Measurements from ENCODE around the gene NSUN5. TPM values are rescaled to one million over a fixed set of nuclear protein-coding genes. Genes with fewer than 3 reads are reported as not detected.

The NSUN5 gene
- total and polyA plus RNA-seq, 8 donors, result 14.5 to 26.0 (median 17.5) TPM

DNA sequence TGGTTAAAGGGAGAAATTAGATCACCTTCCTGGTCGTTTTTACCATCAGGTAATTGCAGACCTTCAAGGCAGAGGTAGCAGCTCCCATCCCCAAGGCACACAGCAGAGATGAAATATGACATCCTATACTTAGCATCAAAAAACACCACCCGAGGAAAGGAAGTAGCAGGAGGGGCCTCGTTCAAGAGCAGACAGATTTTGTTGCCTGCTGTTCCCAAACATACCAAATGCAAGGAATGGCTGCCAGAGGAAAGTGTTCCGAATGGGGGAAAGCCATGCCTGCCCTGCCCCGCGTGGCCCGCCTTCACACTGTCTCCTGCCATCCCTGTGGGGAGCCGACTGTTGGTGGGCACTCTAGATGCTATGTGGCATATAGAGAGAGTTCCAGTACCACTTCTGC is 37.3 kb upstream of the NSUN5 start:
- intact Hi-C loops (cut with DNase I), result loop anchor here in 1 of 2 donors (10.0 kb wide), 1 partner anchor 99 kb away; no protein-coding TSS in a partner anchor
- no peak for DNase-seq
- Histone ChIP-seq H3K4me1 (no peaks in the 10 kb centered on the region), H3K4me3 (no peak overlapping the region), H3K27me3 (peaks cover 0 to 7% of the 10 kb centered on the region in 2 donors), H3K9me3 (no peaks in the 10 kb centered on the region), H3K36me3 (no peaks in the 10 kb centered on the region), H3K27ac (no peak overlapping the region)
- TF ChIP-seq, protein P1, sequence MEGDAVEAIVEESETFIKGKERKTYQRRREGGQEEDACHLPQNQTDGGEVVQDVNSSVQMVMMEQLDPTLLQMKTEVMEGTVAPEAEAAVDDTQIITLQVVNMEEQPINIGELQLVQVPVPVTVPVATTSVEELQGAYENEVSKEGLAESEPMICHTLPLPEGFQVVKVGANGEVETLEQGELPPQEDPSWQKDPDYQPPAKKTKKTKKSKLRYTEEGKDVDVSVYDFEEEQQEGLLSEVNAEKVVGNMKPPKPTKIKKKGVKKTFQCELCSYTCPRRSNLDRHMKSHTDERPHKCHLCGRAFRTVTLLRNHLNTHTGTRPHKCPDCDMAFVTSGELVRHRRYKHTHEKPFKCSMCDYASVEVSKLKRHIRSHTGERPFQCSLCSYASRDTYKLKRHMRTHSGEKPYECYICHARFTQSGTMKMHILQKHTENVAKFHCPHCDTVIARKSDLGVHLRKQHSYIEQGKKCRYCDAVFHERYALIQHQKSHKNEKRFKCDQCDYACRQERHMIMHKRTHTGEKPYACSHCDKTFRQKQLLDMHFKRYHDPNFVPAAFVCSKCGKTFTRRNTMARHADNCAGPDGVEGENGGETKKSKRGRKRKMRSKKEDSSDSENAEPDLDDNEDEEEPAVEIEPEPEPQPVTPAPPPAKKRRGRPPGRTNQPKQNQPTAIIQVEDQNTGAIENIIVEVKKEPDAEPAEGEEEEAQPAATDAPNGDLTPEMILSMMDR (IDR thresholded peaks at IDR 0.05), result no peak
- no peak for ATAC-seq

DNA sequence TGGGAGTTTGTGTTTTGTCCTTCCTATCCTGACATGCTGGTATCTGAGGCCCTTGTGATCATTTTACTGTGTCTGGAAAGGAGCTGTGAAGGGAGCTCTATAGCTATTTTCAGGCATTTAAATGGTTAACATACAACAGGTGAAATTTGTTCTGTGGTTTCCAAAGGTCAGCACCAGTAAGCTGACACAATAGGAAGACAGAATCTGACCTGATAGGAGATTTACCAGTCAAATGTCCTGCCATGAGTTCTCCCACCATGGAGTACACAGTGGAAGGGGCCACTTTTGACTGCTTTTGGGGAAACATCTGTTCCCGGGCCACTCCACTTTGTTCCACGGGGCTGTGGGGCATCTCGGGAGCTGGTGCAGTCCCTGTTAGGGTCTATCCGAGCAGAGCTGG is 36.9 kb upstream of the NSUN5 start:
- intact Hi-C loops (cut with DNase I), result loop anchor here in 1 of 2 donors (10.0 kb wide), 1 partner anchor 99 kb away; no protein-coding TSS in a partner anchor

DNA sequence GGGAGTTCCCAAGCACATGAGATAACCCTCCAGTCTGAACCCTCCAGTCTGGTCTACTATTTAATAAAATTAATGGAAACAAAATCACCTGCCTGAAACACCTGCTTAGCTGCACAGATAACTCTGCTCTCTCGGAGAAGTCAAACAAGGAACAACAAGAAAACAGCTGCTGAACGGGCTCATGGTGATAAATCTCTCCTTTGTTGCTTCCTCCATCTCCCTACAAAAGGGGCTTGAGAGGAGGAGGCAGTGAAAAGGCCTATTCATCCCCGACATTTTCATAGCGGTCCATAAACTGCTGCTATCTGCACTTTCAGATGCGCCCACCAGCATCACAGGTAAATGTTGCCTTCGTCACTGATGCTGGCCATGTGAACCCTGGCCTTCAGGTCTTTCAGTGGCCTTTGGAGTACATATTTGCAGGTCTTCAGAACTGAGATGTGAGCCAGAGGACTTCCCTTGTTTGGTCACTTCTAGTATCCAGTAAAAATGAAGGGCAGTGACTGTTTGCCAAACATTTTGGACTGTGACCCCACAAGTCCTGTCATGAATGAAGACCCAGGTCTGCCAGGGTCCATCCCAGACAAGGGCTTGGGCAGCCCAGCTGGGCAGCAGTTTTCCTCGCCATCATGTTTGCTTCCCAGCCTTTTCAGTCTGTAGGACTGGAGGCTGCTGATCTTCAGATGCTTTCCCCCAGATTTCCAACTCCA is 35.2 kb upstream of the NSUN5 start:
- H3K27me3 ChIP-seq, result peaks cover 0 to 7% of the 10 kb centered on the region in 2 donors
- no peaks in the 10 kb centered on the region for H3K36me3 ChIP-seq
- intact Hi-C loops (cut with DNase I), result loop anchor here in 1 of 2 donors (10.0 kb wide), 1 partner anchor 101 kb away; no protein-coding TSS in a partner anchor
- TF ChIP-seq, protein P1 (IDR thresholded peaks at IDR 0.05), result no peak
- no peak for DNase-seq
- H3K9me3 ChIP-seq, result no peaks in the 10 kb centered on the region
- ATAC-seq, result no peak
- H3K27ac ChIP-seq, result no peak overlapping the region
- no peak overlapping the region for H3K4me3 ChIP-seq
- H3K4me1 ChIP-seq, result no peaks in the 10 kb centered on the region

More for the DNA sequence above, 36.9 kb upstream of the NSUN5 start:
- no peaks in the 10 kb centered on the region for H3K9me3 ChIP-seq
- no peak for DNase-seq
- no peaks in the 10 kb centered on the region for H3K4me1 ChIP-seq
- no peak for ATAC-seq
- TF ChIP-seq, protein P1 (IDR thresholded peaks at IDR 0.05), result no peak
- no peaks in the 10 kb centered on the region for H3K36me3 ChIP-seq
- peaks cover 0 to 7% of the 10 kb centered on the region in 2 donors for H3K27me3 ChIP-seq
- H3K27ac ChIP-seq, result no peak overlapping the region
- no peak overlapping the region for H3K4me3 ChIP-seq

DNA sequence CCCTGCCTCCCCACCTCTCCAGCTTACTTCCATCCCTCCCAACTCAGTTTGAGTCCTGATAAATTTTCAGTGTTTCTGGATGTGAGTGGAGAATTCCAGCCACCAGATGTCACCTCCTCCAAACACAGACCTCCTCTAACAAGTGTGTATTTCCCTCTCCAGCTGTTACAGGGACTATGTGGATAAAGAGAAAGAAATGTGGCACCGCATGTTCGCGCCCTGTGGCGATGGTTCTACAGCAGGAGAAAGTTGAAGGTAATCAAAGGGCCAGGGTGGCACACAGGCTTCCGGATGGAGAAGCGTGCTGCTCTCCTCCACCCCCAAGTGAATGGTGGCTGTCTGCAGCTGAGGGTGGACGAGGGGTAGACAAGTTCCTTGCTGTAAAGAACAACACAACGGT is 34.0 kb upstream of the NSUN5 start:
- Histone ChIP-seq H3K9me3 (no peaks in the 10 kb centered on the region), H3K27ac (no peak overlapping the region), H3K27me3 (peaks cover 0 to 7% of the 10 kb centered on the region in 2 donors), H3K4me1 (no peaks in the 10 kb centered on the region), H3K4me3 (no peak overlapping the region), H3K36me3 (no peaks in the 10 kb centered on the region)
- DNase-seq, result peak in 2 of 4 donors; percentile 59 to 77
- intact Hi-C loops (cut with DNase I), result loop anchor here in 1 of 2 donors (10.0 kb wide), 1 partner anchor 102 kb away; no protein-coding TSS in a partner anchor
- TF ChIP-seq, protein P1 (IDR thresholded peaks at IDR 0.05), result no peak
- ATAC-seq, result peak; percentile 86

DNA sequence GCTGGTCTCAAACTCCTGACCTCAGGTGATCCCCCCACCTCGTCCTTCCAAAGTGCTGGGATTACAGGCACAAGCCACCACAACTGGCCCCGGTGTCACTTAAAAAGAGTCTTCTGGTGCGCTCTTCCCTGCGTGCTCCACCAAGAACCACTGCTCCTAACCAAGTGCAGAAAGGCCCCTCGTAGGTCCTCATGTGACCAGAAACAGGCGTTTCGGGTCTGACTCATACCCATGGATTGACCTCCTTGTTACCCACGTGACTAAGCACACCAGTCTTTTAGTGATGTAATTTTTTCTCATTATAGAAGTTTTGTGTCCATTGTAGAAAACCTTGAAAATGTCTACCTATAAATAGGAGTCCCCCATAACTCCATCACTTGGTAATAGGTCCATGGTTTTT is 33.3 kb upstream of the NSUN5 start:
- Histone ChIP-seq H3K27ac (no peak overlapping the region), H3K4me3 (no peak overlapping the region), H3K9me3 (no peaks in the 10 kb centered on the region), H3K4me1 (no peaks in the 10 kb centered on the region), H3K27me3 (peaks cover 0 to 7% of the 10 kb centered on the region in 2 donors), H3K36me3 (no peaks in the 10 kb centered on the region)
- intact Hi-C loops (cut with DNase I), result loop anchor here in 1 of 2 donors (10.0 kb wide), 1 partner anchor 103 kb away; no protein-coding TSS in a partner anchor
- TF ChIP-seq, protein P1 (IDR thresholded peaks at IDR 0.05), result no peak
- DNase-seq (no peak), ATAC-seq (peak; percentile 48)
